ENCODE data around the gene SIGLEC6.

The SIGLEC6 gene

GRCh38 chr19:51548213-51548651, 16.8 kb upstream of the SIGLEC6 start:
- no peak for DNase-seq

GRCh38 chr19:51547397-51548212, 16.1 kb upstream of the SIGLEC6 start:
- no peak for DNase-seq

- peak; percentile 9 for DNase-seq
Measured at GRCh38 chr19:51546650-51547396, 15.4 kb upstream of the SIGLEC6 start.

DNA sequence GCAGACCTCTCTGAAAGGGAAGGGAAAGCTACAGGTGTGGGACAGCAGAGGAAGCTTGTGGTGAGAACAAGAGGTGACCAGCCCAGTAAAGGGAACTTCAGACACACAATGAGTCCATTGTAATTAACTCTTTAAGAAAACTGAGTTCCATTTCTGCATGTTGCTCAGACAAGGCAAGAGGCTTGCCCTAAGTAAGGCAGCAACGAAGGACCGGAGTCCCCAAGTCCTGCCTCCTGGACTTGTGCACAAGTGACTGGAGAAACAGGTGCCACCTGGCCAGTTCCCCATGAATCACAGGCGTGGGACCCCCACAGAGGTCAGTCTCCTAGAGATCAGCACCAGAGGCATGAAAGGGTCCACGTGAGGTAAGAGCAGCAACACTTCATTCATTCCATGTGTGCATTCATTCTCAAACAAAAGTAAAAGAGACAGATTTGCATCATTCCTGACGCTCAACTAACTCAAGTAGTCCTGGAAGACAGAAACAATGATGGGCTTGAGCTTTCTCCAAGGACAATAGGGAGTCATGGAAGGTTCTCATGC, 14.7 kb upstream of the SIGLEC6 start:
- no peak for DNase-seq

DNA sequence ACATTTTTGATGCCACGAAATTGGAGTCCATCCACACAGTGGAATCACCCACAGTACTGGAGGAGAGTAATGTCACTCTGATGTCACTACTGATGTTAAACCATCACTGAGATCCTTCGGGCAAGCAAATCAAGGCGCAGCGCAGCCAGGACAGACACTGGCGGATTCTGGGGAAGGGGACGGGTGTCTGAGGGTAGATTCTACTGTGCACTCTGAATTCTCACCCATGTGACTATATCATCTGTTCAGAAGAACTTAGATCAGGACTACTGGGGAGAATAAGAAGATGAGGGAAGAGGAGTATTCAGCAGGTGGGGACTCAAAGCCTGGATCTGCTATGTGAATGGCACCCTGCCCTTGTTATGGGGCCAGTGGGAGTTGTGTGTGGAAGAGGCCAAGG, 12.6 kb upstream of the SIGLEC6 start:
- DNase-seq = no peak

DNA sequence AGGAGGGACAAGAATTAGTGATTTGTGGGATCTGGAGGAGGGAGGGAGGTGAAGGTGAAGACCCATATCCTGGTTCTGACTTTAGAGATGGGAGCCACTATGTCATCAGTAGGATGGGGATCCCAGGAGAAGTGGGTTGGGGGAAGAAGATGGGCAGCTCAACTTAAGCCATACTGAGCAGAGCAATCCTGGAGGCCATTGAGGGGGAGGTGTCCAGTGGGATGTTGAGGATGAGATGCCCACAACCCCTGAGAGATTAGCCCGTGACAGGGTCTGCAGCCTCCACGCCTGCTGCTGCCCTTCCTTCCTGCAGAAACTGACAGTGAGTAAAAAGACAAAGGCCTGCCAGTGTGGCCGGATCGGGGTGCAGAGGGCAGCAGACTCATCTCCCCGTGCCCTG, 11.2 kb upstream of the SIGLEC6 start:
- DNase-seq = no peak

DNA sequence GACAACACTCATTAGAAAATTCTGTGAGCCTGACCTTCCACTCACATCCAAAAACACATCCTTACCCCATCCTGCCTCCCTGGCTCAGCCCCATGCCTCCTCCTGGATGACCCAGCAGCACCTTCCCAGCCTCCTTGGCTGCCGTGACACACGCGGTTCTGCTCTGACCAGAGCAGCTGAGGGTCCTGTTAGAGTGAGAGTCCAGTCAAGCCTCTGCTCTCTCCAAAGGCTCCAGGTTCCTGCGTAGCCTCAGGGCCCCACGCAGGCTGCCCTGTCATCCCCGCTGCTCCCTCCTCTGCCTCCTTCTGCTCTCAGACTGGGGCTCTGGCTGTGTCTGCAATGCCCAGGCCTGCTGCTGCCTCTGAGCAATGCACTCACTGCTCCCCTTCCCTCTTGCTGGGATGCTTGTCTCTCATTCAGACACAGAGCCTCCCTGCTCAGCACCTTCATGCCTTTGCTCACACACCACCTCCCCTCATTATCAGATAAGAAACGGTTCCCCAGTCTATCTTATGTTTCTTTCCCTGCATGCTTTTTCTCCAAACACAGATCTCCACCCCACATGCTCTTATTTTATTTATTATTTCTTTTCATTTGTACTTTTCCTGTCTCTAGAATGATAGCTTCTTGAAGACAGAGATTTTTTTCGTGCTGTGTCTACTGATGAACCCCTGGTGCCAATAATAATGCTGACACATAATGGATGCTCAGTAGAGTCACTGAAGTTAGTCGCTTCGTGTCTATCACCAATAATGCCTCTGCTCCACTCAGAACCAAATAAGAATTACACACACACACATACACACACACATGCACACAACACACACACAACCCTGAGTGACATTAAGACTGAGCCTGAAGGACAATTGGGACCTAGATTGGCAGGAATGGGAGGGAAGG, 10.2 kb upstream of the SIGLEC6 start:
- DNase-seq = no peak

DNA sequence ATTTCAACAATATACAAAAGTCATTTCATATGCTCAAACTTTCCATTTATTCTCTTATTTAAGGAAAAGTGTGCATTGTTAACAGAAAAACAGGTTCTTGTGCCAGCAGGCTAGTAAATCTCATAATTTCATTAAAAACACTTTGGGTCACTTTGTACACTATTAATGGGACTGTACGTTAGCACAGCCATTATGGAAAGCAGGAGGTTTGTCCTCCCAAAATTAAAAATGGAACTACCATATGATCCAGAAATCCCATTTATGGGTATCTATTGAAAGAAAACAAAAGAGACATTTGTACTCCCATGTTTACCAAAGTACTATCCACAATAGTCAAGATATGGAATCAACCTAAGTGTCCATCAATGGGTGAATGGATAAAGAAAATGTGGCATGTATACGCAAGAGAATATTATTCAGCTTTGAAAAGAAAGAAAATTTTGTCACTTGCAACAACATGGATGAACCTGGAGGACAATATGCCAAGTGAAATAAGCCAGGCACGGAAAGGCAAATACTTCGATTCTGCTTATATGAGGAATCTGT, 8.4 kb upstream of the SIGLEC6 start:
- no peak for DNase-seq

DNA sequence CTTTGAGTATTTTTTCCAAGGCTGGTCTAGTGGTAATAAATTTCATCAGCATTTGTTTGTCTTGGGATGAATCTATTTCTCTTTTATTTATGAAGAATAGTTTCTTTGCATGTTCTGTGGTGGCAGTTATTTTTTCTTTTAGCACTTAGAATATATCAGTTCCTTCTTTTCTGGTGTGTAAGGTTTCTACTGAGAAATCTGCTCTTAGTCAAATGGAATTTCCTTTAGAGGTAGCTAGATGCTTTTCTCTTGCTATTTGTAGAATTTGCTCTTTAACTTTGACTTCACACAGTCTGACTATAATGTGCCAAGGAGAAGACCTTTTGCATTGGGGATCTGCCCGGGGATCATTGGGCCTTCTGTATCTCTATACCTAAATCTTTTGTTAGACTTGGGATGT, 4.1 kb upstream of the SIGLEC6 start:
- no peak for DNase-seq

DNA sequence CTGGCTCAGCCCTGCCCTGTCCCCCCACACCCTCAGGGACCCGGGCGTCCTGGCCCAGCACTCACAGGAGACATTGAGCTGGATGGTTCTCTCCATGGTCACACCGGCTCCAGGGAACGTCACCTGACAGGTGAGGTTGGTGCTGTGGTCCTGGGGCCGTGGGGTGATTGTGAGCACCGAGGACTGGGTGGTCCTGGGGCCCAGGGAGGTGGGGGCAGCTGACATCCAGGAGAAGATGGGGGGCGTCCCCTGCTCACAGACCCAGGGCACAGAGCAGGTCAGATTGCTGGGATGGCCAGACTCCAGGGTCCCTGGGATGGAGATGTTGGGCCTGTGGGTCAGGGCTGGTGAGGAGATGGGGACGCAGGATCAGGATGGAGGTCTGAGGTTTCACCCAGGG, 854 bp downstream of the SIGLEC6 start:
- no peak for DNase-seq

DNA sequence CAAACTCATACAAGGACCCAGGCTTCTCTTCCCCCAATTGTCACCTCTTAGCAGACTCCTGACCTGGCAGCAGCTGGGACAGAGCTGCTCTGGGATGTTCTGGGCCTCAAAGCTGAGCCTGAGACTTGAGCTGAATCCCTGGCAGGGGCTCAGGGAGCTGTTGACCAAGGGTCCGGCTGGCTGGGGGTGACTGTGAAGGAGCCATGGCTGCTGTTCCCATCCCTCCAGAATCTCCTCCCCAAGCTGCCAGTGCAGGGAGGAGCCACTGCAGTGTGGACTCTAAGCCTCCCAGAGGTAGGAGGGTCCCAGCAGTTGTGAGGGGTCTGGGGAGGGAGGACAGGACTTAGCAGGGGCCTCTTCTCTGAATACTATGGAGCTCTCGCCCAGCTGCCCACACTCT, 2.2 kb downstream of the SIGLEC6 start:
- DNase-seq = no peak

GRCh38 chr19:51525651-51526050, 5.8 kb downstream of the SIGLEC6 start:
- no peak for DNase-seq

GRCh38 chr19:51524666-51525264, 6.7 kb downstream of the SIGLEC6 start:
- DNase-seq = no peak

- no peak for DNase-seq
Measured at GRCh38 chr19:51521781-51522180, 9.7 kb downstream of the SIGLEC6 start.

GRCh38 chr19:51521357-51521756, 10.1 kb downstream of the SIGLEC6 start:
- no peak for DNase-seq

GRCh38 chr19:51520728-51521127, 10.7 kb downstream of the SIGLEC6 start:
- no peak for DNase-seq

- peak; percentile 66 for DNase-seq
Measured at GRCh38 chr19:51514866-51515481, 16.5 kb downstream of the SIGLEC6 start.

DNA sequence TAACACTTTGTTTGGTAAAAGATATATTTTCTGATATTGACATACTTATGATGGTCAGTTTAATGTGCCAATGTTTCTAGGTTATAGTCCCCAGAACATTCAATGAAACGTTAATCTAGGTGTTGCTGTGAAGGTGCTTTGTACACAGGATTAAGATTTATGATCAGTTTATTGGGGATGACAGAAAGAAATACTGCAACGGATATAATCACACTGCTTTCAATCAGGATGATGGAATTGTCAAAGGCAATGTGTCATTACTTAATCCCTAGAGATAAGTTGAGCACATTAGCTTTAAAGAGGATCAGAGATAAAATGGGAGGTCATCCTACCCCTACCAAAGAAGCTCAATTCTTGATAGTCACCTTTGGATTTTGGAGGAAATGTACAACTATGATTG, 17.5 kb downstream of the SIGLEC6 start:
- no peak for DNase-seq

GRCh38 chr19:51511353-51511752, 20.1 kb downstream of the SIGLEC6 start:
- no peak for DNase-seq

- no peak for DNase-seq
Measured at GRCh38 chr19:51509823-51510660, 21.4 kb downstream of the SIGLEC6 start.

Data from kidney glomerular epithelial cell (primary cell).